ENCODE data around the gene ARHGAP6.

The ARHGAP6 gene

DNA sequence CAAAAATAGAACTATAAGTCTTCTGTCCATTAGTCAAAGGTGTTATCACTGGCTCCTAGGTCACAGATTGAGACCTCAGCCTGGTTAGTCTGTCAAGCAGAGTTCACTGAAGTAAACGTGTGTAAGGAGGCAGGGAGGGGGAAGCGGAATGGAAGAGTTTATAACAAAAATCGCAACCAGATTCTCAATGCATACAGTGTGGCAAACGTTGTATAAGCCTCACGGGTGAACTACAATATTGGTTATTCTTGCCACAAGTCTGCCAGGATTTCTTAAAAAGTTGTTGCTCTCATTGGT is 257.7 kb downstream of the ARHGAP6 start:
- TF ChIP-seq FOXM1 (IDR thresholded peaks at IDR 0.05; ENCODE audit: borderline replicate concordance, low read depth) (no peak), TEAD4 (IDR thresholded peaks at IDR 0.05) (no peak), NFIC (IDR thresholded peaks at IDR 0.05) (no peak), CREB1 (IDR thresholded peaks at IDR 0.05; ENCODE audit: low read depth) (no peak), TAF1 (IDR thresholded peaks at IDR 0.05; ENCODE audit: low read depth) (no peak), MAX (IDR thresholded peaks at IDR 0.05) (no peak), TCF12 (IDR thresholded peaks at IDR 0.05; ENCODE audit: low read depth) (no peak), EGR1 (IDR thresholded peaks at IDR 0.05) (no peak), EP300 (IDR thresholded peaks at IDR 0.05; ENCODE audit: borderline replicate concordance) (no peak), RAD21 (IDR thresholded peaks at IDR 0.05; ENCODE audit: low read depth) (no peak), ZBTB7A (IDR thresholded peaks at IDR 0.05; ENCODE audit: low read depth) (no peak)
- TF ChIP-seq, protein P1, sequence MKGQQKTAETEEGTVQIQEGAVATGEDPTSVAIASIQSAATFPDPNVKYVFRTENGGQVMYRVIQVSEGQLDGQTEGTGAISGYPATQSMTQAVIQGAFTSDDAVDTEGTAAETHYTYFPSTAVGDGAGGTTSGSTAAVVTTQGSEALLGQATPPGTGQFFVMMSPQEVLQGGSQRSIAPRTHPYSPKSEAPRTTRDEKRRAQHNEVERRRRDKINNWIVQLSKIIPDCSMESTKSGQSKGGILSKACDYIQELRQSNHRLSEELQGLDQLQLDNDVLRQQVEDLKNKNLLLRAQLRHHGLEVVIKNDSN (IDR thresholded peaks at IDR 0.05), result no peak
- TF ChIP-seq, protein P2, sequence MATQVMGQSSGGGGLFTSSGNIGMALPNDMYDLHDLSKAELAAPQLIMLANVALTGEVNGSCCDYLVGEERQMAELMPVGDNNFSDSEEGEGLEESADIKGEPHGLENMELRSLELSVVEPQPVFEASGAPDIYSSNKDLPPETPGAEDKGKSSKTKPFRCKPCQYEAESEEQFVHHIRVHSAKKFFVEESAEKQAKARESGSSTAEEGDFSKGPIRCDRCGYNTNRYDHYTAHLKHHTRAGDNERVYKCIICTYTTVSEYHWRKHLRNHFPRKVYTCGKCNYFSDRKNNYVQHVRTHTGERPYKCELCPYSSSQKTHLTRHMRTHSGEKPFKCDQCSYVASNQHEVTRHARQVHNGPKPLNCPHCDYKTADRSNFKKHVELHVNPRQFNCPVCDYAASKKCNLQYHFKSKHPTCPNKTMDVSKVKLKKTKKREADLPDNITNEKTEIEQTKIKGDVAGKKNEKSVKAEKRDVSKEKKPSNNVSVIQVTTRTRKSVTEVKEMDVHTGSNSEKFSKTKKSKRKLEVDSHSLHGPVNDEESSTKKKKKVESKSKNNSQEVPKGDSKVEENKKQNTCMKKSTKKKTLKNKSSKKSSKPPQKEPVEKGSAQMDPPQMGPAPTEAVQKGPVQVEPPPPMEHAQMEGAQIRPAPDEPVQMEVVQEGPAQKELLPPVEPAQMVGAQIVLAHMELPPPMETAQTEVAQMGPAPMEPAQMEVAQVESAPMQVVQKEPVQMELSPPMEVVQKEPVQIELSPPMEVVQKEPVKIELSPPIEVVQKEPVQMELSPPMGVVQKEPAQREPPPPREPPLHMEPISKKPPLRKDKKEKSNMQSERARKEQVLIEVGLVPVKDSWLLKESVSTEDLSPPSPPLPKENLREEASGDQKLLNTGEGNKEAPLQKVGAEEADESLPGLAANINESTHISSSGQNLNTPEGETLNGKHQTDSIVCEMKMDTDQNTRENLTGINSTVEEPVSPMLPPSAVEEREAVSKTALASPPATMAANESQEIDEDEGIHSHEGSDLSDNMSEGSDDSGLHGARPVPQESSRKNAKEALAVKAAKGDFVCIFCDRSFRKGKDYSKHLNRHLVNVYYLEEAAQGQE (IDR thresholded peaks at IDR 0.05; ENCODE audit: low read depth), result no peak

DNA sequence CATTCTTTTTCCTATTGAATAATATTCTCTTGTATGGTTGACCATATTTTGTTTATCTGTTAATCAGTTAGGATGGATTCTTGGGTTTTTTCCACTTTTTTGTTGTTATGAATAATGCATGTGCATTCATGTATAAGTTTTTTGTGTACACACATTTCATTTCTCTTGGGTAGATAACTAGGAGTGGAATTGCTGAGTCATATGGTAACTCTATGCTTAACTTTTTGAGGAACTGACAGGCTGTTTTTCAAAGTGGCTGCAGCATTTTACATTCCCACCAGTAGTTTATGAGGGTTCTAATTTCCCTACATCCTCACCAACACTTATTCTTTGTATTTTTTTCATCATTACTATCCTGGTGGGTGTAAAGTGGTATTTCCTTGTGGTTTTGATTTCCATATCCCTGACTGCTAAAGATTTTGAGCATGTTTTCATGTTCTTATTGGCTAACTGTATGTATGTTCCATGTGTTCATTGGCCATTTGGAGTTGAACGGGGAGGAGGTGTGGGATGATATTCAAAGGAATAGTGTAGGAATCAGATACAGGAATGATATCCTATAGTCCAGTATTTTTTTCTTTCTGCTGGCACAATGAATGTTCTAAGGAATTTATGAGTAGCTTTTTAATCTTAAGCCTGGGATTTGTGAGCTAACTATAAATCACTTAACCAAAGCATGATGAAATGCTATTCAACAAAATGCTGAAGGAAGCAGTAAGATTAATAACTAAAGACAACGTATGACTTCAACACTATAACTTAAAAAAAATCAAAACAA is 258.2 kb downstream of the ARHGAP6 start:
- TF ChIP-seq, protein P2 (IDR thresholded peaks at IDR 0.05; ENCODE audit: low read depth), result no peak
- TF ChIP-seq TCF12 (IDR thresholded peaks at IDR 0.05; ENCODE audit: low read depth) (no peak), NFIC (IDR thresholded peaks at IDR 0.05) (no peak), TAF1 (IDR thresholded peaks at IDR 0.05; ENCODE audit: low read depth) (no peak), RAD21 (IDR thresholded peaks at IDR 0.05; ENCODE audit: low read depth) (no peak), EP300 (IDR thresholded peaks at IDR 0.05; ENCODE audit: borderline replicate concordance) (no peak), ZBTB7A (IDR thresholded peaks at IDR 0.05; ENCODE audit: low read depth) (no peak), CREB1 (IDR thresholded peaks at IDR 0.05; ENCODE audit: low read depth) (no peak), FOXM1 (IDR thresholded peaks at IDR 0.05; ENCODE audit: borderline replicate concordance, low read depth) (no peak), MAX (IDR thresholded peaks at IDR 0.05) (no peak), YY1 (IDR thresholded peaks at IDR 0.05; ENCODE audit: low read depth) (no peak), TEAD4 (IDR thresholded peaks at IDR 0.05) (no peak), EGR1 (IDR thresholded peaks at IDR 0.05) (no peak), CEBPB (IDR thresholded peaks at IDR 0.05) (no peak)
- TF ChIP-seq, protein P1 (IDR thresholded peaks at IDR 0.05), result no peak

DNA sequence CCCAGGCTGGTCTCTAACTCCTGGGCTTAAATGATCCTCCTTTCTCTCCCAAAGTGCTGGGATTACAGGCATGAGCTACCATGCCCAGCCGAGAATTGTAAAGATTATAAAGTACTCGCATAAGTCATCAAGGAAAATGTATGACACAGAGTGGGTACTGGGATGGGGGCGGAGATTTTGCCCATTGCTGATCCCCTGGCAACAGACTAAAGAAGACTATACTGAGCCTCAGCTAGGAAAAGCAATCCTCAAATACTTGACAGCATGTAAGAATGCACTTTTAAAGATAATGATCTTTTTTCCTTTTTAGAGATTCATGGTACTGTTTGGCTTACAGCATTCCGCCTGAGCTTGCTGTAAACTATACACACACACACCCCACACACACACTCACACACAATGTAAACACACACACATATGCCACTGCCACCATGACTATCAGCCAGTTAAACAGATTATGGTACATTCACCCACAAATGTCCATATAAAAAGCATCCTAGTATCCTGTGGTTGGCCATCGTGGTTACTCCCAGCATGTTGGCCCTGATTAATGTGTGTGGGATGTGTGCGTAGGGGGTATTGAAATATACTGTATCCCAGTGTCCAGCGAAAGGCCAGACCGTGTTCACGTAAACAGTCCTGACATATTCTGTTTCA is 259.5 kb downstream of the ARHGAP6 start:
- no peak for TF ChIP-seq ZBTB7A (IDR thresholded peaks at IDR 0.05; ENCODE audit: low read depth)
- TF ChIP-seq CREB1 (IDR thresholded peaks at IDR 0.05; ENCODE audit: low read depth), result no peak
- TF ChIP-seq TAF1 (IDR thresholded peaks at IDR 0.05; ENCODE audit: low read depth), result no peak
- TF ChIP-seq, protein P2 (IDR thresholded peaks at IDR 0.05; ENCODE audit: low read depth), result no peak
- TF ChIP-seq MAX (IDR thresholded peaks at IDR 0.05), result no peak
- TF ChIP-seq, protein P1 (IDR thresholded peaks at IDR 0.05), result no peak
- no peak for TF ChIP-seq EGR1 (IDR thresholded peaks at IDR 0.05)
- TF ChIP-seq TEAD4 (IDR thresholded peaks at IDR 0.05), result no peak
- no peak for TF ChIP-seq TCF12 (IDR thresholded peaks at IDR 0.05; ENCODE audit: low read depth)
- TF ChIP-seq YY1 (IDR thresholded peaks at IDR 0.05; ENCODE audit: low read depth), result no peak
- no peak for TF ChIP-seq FOXM1 (IDR thresholded peaks at IDR 0.05; ENCODE audit: borderline replicate concordance, low read depth)
